Keratinocyte (primary cell): Measurements from ENCODE around the gene SND1. TPM values are rescaled to one million over a fixed set of nuclear protein-coding genes. Genes with fewer than 3 reads are reported as not detected.

ENCODE experiments used
- DNase-seq: peaks from one replicate; pipeline ENCODE4 v3.0.0-alpha.2; 2011; ENCODE audit warnings: low read depth, missing footprints, low spot score
- FAIRE-seq: peaks from 2 replicates; lab custom pipeline; 2011; peaks lifted over from hg19 to GRCh38; lab: Jason Lieb, UNC
- H2AFZ ChIP-seq: 2 replicates; pipeline ENCODE4 v1.6.0; 2012; ENCODE audit warnings: low read length, control low read depth, inconsistent platforms; ENCODE audit not compliant: control insufficient read depth
- H3K27ac ChIP-seq: 2 replicates; pipeline ENCODE4 v1.5.1; 2011; ENCODE audit warnings: low read length; ENCODE audit not compliant: control insufficient read depth, insufficient read depth
- H3K27me3 ChIP-seq: 3 replicates; pipeline ENCODE4 v1.6.0; 2011; ENCODE audit warnings: low read length; ENCODE audit not compliant: control insufficient read depth, insufficient read depth; ENCODE audit errors: extremely low read depth
- H3K36me3 ChIP-seq, 2 experiments: 2 replicates in 1 of 2; 3 replicates in 1 of 2; pipeline ENCODE4 v1.5.1; 2011; ENCODE audit warnings: low read length in 2 of 2, mild to moderate bottlenecking in 1 of 2; ENCODE audit not compliant: control insufficient read depth in 2 of 2, insufficient read depth in 2 of 2; ENCODE audit errors: extremely low read depth in 1 of 2
- H3K4me1 ChIP-seq: 3 replicates; pipeline ENCODE4 v1.5.1; 2011; ENCODE audit warnings: low read length; ENCODE audit not compliant: control insufficient read depth, insufficient read depth; ENCODE audit errors: extremely low read depth
- H3K4me2 ChIP-seq: 3 replicates; pipeline ENCODE4 v1.6.0; 2011; ENCODE audit warnings: low read depth, low read length; ENCODE audit not compliant: control insufficient read depth, insufficient read depth; ENCODE audit errors: extremely low read depth
- H3K4me3 ChIP-seq, 3 experiments: fragments of 200-600 bp in 1 of 3; sonication (generic) in 1 of 3; 2 replicates in 2 of 3; 3 replicates in 1 of 3; pipeline ENCODE4 v1.5.1; 2011 to 2016; ENCODE audit warnings: low read length in 3 of 3, mild to moderate bottlenecking in 3 of 3, control low read depth in 2 of 3, inconsistent platforms in 1 of 3, low read depth in 1 of 3, mixed read lengths in 1 of 3, mixed run types in 1 of 3, moderate library complexity in 1 of 3; ENCODE audit not compliant: control insufficient read depth in 2 of 3, insufficient read depth in 2 of 3; ENCODE audit errors: extremely low read depth in 1 of 3
- H3K79me2 ChIP-seq: 2 replicates; pipeline ENCODE4 v1.6.0; 2012; ENCODE audit warnings: low read length; ENCODE audit not compliant: control insufficient read depth, insufficient read depth
- H3K9ac ChIP-seq: 3 replicates; pipeline ENCODE4 v1.6.0; 2011; ENCODE audit warnings: low read length; ENCODE audit not compliant: control insufficient read depth, insufficient read depth; ENCODE audit errors: extremely low read depth
- H3K9me1 ChIP-seq: 3 replicates; pipeline ENCODE4 v1.6.0; 2011; ENCODE audit warnings: low read length; ENCODE audit not compliant: control insufficient read depth, insufficient read depth; ENCODE audit errors: extremely low read depth
- H3K9me3 ChIP-seq: 2 replicates; pipeline ENCODE4 v1.5.1; 2012; ENCODE audit warnings: low read depth, low read length; ENCODE audit not compliant: control insufficient read depth
- H4K20me1 ChIP-seq: 3 replicates; pipeline ENCODE4 v1.6.0; 2011; ENCODE audit warnings: low read length; ENCODE audit not compliant: control insufficient read depth, insufficient read depth; ENCODE audit errors: extremely low read depth
- EZH2 ChIP-seq: IDR thresholded peaks from one replicate; pipeline ENCODE4 v1.6.1; 2012; ENCODE audit warnings: inconsistent platforms, mild to moderate bottlenecking, low read length, moderate library complexity
- dilution Hi-C: fragments of 300-500 bp; cut with MboI; formaldehyde crosslinking; loops from one replicate; pipeline ENCODE4 v1.7.0; 2020; ENCODE audit warnings: low sequenced_read_pairs; ENCODE audit not compliant: extremely low pct_ligation_motif_present
- polyA plus RNA-seq, 5 experiments: library from polyadenylated mRNA; depleted of rRNA in 3 of 5; stranded (reverse) in 3 of 5; stranded (forward) in 1 of 5; unstranded in 1 of 5; fragments of >200 nt; gene quantifications; 1 replicate in 1 of 5; 2 replicates in 3 of 5; 3 replicates in 1 of 5; pipeline versions ENCODE4 v1.2.1 to v1.2.3, GENCODE V29; 2011 to 2012; ENCODE audit warnings: missing spikeins in 2 of 5, low read depth in 1 of 5, low replicate concordance in 1 of 5
- TF ChIP-seq, protein P1 (sequence below), 3 experiments: IDR thresholded peaks in 1 of 3; conservative IDR thresholded peaks in 1 of 3; optimal IDR thresholded peaks in 1 of 3; 2 replicates in 2 of 3; 3 replicates in 1 of 3; pipeline versions ENCODE3 to v1.5.1; 2011; ENCODE audit warnings: low read length in 3 of 3, mild to moderate bottlenecking in 3 of 3, moderate library complexity in 2 of 3, control low read depth in 1 of 3, inconsistent platforms in 1 of 3; ENCODE audit not compliant: insufficient read depth in 2 of 3; ENCODE audit errors: extremely low read depth in 1 of 3

The SND1 gene
- polyA plus RNA-seq, 1 donor (not counting 4 experiments of a cell fraction or from before 2014, with no cell fraction given), result 140 TPM

DNA sequence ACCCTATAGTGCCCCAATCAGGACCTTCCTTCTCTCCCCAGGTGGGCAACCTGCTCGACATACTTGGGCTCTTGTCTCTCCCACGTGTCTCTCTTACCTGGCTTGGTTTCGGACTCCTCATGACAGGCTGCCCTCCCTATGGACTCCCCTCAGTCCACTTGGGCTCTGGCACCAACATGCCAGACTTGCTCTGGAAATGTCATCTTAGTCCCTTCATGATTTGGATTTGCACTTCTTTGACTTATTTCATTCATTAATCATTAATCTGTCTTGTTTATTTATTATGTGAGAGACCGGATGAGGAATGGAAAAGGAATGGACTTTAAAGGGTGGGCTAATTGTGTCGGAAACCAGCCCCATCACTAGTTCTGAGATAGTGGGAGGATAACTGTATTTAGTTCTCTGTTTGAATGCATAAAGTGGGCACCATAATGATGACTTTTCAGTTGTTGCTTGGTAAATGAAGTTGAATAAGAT lies 108.0 kb downstream of the SND1 start:
- H3K4me3 ChIP-seq, result no peak overlapping the region
- H3K27ac ChIP-seq, result no peak overlapping the region
- no peak for TF ChIP-seq EZH2
- TF ChIP-seq, protein P1, sequence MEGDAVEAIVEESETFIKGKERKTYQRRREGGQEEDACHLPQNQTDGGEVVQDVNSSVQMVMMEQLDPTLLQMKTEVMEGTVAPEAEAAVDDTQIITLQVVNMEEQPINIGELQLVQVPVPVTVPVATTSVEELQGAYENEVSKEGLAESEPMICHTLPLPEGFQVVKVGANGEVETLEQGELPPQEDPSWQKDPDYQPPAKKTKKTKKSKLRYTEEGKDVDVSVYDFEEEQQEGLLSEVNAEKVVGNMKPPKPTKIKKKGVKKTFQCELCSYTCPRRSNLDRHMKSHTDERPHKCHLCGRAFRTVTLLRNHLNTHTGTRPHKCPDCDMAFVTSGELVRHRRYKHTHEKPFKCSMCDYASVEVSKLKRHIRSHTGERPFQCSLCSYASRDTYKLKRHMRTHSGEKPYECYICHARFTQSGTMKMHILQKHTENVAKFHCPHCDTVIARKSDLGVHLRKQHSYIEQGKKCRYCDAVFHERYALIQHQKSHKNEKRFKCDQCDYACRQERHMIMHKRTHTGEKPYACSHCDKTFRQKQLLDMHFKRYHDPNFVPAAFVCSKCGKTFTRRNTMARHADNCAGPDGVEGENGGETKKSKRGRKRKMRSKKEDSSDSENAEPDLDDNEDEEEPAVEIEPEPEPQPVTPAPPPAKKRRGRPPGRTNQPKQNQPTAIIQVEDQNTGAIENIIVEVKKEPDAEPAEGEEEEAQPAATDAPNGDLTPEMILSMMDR (optimal IDR thresholded peaks at IDR 0.05 in 1 of 3, IDR thresholded peaks at IDR 0.05 in 1 of 3, conservative IDR thresholded peaks at IDR 0.05 in 1 of 3; ENCODE audit: extremely low read depth in 1 of 3, insufficient read depth in 2 of 3, low read length in 3 of 3), result no peak
- no peak overlapping the region for H2AFZ ChIP-seq
- H3K9me1 ChIP-seq, result no peaks in the 10 kb centered on the region
- H3K79me2 ChIP-seq, result peaks cover 86% of the 10 kb centered on the region
- no peaks in the 10 kb centered on the region for H3K27me3 ChIP-seq
- H3K9me3 ChIP-seq, result no peaks in the 10 kb centered on the region
- no peak for DNase-seq
- H4K20me1 ChIP-seq, result peaks cover 7% of the 10 kb centered on the region
- H3K36me3 ChIP-seq, result peaks cover 0 to 4% of the 10 kb centered on the region in 2 experiments
- H3K4me2 ChIP-seq, result no peak overlapping the region
- FAIRE-seq, result no peak
- no peak overlapping the region for H3K9ac ChIP-seq
- dilution Hi-C loops, result no loop called here
- no peaks in the 10 kb centered on the region for H3K4me1 ChIP-seq

DNA sequence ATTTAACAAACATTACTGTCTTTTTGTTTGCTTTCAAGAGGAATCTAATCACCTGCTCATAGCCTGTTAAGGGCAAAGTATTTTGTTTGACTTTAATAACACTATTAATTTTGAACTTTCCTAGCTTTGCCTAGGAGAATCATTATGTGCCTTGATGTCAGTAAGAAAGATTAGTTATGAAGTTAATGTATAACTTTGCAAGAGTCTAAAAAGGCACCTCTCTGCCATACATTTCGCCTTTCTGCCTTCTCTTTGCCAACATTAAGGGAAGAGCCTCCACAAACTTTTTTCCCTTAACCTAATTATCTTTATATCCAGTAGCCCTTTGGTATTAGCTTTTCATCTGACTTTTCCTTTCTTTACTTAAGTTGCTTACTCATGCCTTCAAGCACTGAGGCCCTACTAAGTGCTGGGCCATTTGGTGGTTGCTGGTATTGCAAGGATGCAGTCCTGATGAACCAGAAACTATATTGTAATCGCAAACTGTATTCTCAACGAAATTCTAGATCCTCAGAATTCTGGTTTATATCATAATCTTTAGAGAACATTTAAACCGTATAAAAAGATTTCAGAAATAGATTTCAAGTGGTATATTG lies 108.5 kb downstream of the SND1 start:
- Histone ChIP-seq H3K27me3 (no peaks in the 10 kb centered on the region), H3K9me1 (no peaks in the 10 kb centered on the region), H3K9ac (no peak overlapping the region), H3K4me3 (no peak overlapping the region), H3K9me3 (no peaks in the 10 kb centered on the region), H3K79me2 (peaks cover 85% of the 10 kb centered on the region), H3K4me2 (no peak overlapping the region), H4K20me1 (peaks cover 6% of the 10 kb centered on the region), H3K4me1 (no peaks in the 10 kb centered on the region), H2AFZ (no peak overlapping the region), H3K36me3 (peaks cover 0 to 4% of the 10 kb centered on the region in 2 experiments), H3K27ac (no peak overlapping the region)
- TF ChIP-seq EZH2, result no peak
- TF ChIP-seq, protein P1 (optimal IDR thresholded peaks at IDR 0.05 in 1 of 3, IDR thresholded peaks at IDR 0.05 in 1 of 3, conservative IDR thresholded peaks at IDR 0.05 in 1 of 3; ENCODE audit: extremely low read depth in 1 of 3, insufficient read depth in 2 of 3, low read length in 3 of 3), result no peak
- dilution Hi-C loops, result no loop called here
- FAIRE-seq, result no peak
- no peak for DNase-seq
